Measurements from ENCODE around the gene PTPN9. TPM values are rescaled to one million over a fixed set of nuclear protein-coding genes. Genes with fewer than 3 reads are reported as not detected.
"Not testable (repeated sequence)": the region's sequence is repeated elsewhere in the genome, so short reads cannot be mapped to it uniquely, and the experiment has no call there.

Gene PTPN9
- total RNA-seq, 4 donors from 2014 or later: 5.6 to 33.0 (median 18.9) TPM

DNA sequence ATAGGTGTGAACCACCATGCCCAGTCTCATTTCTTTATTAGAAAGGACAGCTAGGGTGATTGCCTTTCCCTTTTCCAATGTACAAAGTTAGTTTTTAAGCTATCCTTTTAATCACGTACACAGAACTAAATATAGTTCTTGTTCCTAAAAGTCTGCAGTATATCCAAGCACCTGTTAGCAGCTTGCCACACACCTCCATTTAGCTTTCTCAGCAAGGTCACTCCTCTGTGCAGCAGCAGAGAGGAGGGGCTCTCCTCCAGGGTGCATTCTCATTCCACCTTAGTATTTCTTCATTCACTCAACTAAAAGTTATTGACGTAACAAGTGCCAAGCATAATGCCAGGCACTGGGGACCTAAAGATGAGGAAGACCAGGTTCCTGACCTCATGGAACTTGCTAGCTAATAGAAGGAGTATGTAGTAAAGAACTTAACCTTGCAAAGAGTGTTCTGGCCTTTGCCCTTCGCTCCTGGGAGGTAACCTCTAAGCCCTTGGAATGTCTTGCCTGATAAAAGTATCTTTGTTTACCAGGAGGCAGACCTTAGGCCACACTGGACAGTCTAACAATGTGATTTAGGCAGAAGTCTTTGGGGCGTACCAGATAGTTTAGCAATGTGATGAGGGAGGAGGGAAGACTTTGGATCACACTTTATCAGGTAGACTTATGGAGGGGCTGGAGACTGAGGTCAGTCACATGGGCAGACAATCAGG, 12.7 kb upstream of the PTPN9 start:
- TF ChIP-seq, protein P1, sequence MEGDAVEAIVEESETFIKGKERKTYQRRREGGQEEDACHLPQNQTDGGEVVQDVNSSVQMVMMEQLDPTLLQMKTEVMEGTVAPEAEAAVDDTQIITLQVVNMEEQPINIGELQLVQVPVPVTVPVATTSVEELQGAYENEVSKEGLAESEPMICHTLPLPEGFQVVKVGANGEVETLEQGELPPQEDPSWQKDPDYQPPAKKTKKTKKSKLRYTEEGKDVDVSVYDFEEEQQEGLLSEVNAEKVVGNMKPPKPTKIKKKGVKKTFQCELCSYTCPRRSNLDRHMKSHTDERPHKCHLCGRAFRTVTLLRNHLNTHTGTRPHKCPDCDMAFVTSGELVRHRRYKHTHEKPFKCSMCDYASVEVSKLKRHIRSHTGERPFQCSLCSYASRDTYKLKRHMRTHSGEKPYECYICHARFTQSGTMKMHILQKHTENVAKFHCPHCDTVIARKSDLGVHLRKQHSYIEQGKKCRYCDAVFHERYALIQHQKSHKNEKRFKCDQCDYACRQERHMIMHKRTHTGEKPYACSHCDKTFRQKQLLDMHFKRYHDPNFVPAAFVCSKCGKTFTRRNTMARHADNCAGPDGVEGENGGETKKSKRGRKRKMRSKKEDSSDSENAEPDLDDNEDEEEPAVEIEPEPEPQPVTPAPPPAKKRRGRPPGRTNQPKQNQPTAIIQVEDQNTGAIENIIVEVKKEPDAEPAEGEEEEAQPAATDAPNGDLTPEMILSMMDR (IDR thresholded peaks at IDR 0.05): no peak
- no peak for TF ChIP-seq POLR2A (IDR thresholded peaks at IDR 0.05)
- intact Hi-C loops (cut with DNase I; ENCODE audit: low total_unique reads): no loop called here
- no peak overlapping the region for H3K27ac ChIP-seq

DNA sequence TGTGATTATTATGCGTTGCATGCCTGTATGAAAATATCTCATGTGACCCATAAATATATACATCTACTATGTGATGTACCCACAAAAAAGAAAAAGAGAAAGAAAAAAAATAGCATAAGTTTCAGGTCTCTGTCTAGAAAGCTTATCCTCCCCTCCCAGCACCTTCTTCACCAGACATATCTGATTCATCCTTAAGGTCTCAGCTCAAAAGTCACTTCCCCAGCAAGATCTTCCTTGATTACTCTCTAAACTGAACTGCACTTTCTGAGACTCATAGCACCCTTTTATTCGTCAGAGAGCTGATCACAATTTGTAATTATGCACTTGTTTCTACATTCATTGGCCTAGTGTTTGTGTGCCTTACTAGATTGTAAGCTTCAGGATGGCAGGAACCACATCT, 11.1 kb upstream of the PTPN9 start:
- no peak for DNase-seq
- no peak overlapping the region for H3K27ac ChIP-seq
- intact Hi-C loops (cut with DNase I; ENCODE audit: low total_unique reads): no loop called here
- no peaks in the 10 kb centered on the region for H3K9me3 ChIP-seq
- no peak for TF ChIP-seq POLR2A (IDR thresholded peaks at IDR 0.05)
- TF ChIP-seq, protein P1 (IDR thresholded peaks at IDR 0.05): no peak
- no peaks in the 10 kb centered on the region for H3K36me3 ChIP-seq
- H3K4me3 ChIP-seq: no peak overlapping the region
- no peaks in the 10 kb centered on the region for H3K27me3 ChIP-seq
- no peaks in the 10 kb centered on the region for H3K4me1 ChIP-seq

More for the DNA sequence above, 12.7 kb upstream of the PTPN9 start:
- no peak overlapping the region for H3K4me3 ChIP-seq
- no peak for DNase-seq
- no peaks in the 10 kb centered on the region for H3K9me3 ChIP-seq
- no peaks in the 10 kb centered on the region for H3K4me1 ChIP-seq
- no peaks in the 10 kb centered on the region for H3K27me3 ChIP-seq
- H3K36me3 ChIP-seq: no peaks in the 10 kb centered on the region

DNA sequence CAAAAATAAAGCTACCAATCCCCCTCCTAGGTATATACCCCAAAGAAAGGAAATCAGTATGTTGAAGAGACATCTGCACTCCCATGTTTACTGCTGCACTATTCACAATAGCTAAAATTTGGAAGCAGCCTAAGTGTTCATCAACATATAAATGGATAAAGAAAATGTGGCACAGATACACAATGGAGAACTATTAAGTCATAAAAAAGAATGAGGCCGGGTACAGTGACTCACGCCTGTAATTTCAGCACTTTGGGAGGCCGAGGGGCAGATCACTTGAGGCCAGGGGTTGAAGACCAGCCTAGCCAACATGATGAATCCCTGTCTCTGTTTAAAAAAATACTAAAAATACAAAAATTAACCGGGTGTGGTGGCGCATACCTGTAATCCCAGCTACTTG, 10.0 kb upstream of the PTPN9 start:
- no peak overlapping the region for H3K27ac ChIP-seq
- H3K27me3 ChIP-seq: no peaks in the 10 kb centered on the region
- intact Hi-C loops (cut with DNase I; ENCODE audit: low total_unique reads): no loop called here
- H3K9me3 ChIP-seq: no peaks in the 10 kb centered on the region
- no peak for DNase-seq
- no peaks in the 10 kb centered on the region for H3K36me3 ChIP-seq
- TF ChIP-seq, protein P1 (IDR thresholded peaks at IDR 0.05): no peak
- no peak for TF ChIP-seq POLR2A (IDR thresholded peaks at IDR 0.05)
- no peaks in the 10 kb centered on the region for H3K4me1 ChIP-seq
- no peak overlapping the region for H3K4me3 ChIP-seq

DNA sequence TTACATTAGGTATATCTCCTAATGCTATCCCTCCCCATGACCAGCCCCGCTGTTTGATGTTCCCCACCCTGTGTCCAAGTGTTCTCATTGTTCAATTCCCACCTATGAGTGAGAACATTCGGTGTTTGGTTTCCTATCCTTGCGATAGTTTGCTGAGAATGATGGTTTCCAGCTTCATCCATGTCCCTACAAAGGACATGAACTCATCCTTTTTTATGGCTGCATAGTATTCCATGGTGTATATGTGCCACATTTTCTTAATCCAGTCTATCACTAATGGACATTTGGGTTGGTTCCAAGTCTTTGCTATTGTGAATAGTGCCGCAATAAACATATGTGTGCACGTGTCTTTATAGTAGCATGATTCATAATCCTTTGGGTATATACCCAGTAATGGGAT, 7.3 kb upstream of the PTPN9 start:
- H3K36me3 ChIP-seq; H3K4me1 ChIP-seq; H3K27ac ChIP-seq; H3K27me3 ChIP-seq; H3K9me3 ChIP-seq; intact Hi-C loops (cut with DNase I; ENCODE audit: low total_unique reads); H3K4me3 ChIP-seq; DNase-seq: not testable (repeated sequence)

DNA sequence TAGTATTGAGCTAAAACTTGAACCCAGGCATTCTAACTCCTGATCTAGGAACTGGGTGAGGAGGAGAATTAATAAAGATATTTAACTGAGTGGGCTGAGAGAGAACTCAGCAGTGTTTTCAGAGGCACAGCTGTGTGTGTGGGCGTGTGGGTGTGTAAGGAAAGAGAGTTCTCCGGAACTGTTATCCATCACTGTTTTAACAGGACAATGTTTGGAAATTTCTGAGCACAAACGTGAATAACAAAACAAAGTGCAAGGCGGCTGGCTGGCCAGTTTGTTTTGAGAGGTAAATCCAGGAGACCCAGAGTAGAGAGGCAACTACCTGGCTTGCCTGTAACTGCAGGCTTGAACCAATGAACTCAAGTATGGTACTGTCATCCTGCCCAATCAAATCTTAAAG, 5.0 kb upstream of the PTPN9 start:
- TF ChIP-seq, protein P1 (IDR thresholded peaks at IDR 0.05): no peak
- no peak for TF ChIP-seq POLR2A (IDR thresholded peaks at IDR 0.05)
- DNase-seq: no peak
- Histone ChIP-seq H3K27ac (peak overlapping the region in 1 of 2 donors; percentile 22), H3K4me1 (no peaks in the 10 kb centered on the region), H3K9me3 (no peaks in the 10 kb centered on the region), H3K4me3 (no peak overlapping the region), H3K27me3 (no peaks in the 10 kb centered on the region), H3K36me3 (no peaks in the 10 kb centered on the region)
- intact Hi-C loops (cut with DNase I; ENCODE audit: low total_unique reads): no loop called here
